A549 (cell line): Measurements from ENCODE around the gene DTX3L.

ENCODE experiments used
- CHD2 ChIP-seq: fragments of 150-350 bp; IDR thresholded peaks from 2 replicates; pipeline ENCODE4 v1.6.1; 2014; ENCODE audit warnings: low read length; ENCODE audit not compliant: partially characterized antibody
- RAD21 ChIP-seq, 2 experiments: fragments of >200 bp in 1 of 2; sonication (Bioruptor Twin) in 1 of 2; formaldehyde crosslinking in 1 of 2; IDR thresholded peaks in 1 of 2; conservative IDR thresholded peaks in 1 of 2; 2 replicates in 1 of 2; 3 replicates in 1 of 2; pipeline ENCODE4 v1.6.1; 2012 to 2018; ENCODE audit warnings: inconsistent platforms in 1 of 2
- SMC3 ChIP-seq: fragments of >200 bp; sonication (Bioruptor Twin); formaldehyde crosslinking; IDR thresholded peaks from 3 replicates; pipeline ENCODE4 v1.6.1; 2018; ENCODE audit warnings: inconsistent platforms
- TF ChIP-seq, protein P1 (sequence below): fragments of >200 bp; sonication (Bioruptor Twin); formaldehyde crosslinking; IDR thresholded peaks from 3 replicates; pipeline ENCODE4 v1.5.1; 2016

DNA sequence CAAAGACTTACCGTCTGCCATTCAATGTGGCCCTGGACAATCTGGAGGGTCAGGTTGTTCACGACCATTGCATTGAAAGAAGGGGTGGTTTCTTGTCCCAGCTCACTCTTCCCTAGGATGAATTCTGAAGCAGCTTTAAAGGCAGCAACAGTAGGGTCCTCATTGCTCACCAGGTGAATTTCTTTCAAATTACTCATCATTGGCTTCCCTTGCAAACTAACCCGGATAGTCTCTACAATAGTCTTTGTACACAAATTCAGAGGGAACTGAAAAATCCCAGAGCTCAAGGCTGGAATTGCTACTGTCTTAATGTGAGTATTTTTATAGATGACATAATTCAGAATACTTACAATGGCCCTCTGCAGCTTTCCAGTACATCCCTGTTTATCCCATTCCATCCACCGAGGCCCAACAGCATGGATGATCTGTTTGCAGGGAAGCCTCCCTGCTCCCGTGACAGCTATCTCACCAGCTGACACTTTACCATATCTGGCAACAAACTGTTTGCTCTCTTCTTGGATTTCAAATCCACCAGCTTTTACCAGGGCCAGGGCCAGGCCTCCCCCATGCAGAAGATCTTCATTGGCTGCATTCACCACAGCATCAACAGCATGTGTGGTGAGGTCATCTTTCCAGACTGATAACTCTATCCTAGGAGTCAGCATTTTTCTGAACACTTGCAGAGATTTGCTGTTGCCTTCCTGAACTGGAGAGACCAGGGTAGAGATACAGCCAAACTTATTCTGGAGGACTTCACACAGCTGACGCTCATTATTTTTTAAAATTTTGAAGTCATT, 8.7 kb upstream of the DTX3L start:
- TF ChIP-seq SMC3 (no peak), CHD2 (no peak), RAD21 (conservative IDR thresholded peaks at IDR 0.05 in 1 of 2, IDR thresholded peaks at IDR 0.05 in 1 of 2) (no peak)
- TF ChIP-seq, protein P1, sequence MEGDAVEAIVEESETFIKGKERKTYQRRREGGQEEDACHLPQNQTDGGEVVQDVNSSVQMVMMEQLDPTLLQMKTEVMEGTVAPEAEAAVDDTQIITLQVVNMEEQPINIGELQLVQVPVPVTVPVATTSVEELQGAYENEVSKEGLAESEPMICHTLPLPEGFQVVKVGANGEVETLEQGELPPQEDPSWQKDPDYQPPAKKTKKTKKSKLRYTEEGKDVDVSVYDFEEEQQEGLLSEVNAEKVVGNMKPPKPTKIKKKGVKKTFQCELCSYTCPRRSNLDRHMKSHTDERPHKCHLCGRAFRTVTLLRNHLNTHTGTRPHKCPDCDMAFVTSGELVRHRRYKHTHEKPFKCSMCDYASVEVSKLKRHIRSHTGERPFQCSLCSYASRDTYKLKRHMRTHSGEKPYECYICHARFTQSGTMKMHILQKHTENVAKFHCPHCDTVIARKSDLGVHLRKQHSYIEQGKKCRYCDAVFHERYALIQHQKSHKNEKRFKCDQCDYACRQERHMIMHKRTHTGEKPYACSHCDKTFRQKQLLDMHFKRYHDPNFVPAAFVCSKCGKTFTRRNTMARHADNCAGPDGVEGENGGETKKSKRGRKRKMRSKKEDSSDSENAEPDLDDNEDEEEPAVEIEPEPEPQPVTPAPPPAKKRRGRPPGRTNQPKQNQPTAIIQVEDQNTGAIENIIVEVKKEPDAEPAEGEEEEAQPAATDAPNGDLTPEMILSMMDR = no peak
